ENCODE results near the gene ADORA2A. TPM values are rescaled to one million over a fixed set of nuclear protein-coding genes. Genes with fewer than 3 reads are reported as not detected.

ADORA2A gene
- total and polyA plus RNA-seq, 2 of the 13 experiments (the other 11 are each of a cell fraction or from before 2014, with no cell fraction given), result 3.3 to 5.0 TPM

DNA sequence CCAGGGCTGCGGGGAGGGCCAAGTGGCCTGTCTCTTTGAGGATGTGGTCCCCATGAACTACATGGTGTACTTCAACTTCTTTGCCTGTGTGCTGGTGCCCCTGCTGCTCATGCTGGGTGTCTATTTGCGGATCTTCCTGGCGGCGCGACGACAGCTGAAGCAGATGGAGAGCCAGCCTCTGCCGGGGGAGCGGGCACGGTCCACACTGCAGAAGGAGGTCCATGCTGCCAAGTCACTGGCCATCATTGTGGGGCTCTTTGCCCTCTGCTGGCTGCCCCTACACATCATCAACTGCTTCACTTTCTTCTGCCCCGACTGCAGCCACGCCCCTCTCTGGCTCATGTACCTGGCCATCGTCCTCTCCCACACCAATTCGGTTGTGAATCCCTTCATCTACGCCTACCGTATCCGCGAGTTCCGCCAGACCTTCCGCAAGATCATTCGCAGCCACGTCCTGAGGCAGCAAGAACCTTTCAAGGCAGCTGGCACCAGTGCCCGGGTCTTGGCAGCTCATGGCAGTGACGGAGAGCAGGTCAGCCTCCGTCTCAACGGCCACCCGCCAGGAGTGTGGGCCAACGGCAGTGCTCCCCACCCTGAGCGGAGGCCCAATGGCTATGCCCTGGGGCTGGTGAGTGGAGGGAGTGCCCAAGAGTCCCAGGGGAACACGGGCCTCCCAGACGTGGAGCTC, 13.5 kb downstream of the ADORA2A start (continued):
- no peak for TF ChIP-seq ZNF207 (IDR thresholded peaks at IDR 0.05; ENCODE audit: borderline replicate concordance)
- TF ChIP-seq ZNF468 (CRISPR knock-in tag; IDR thresholded peaks at IDR 0.05), result no peak
- TF ChIP-seq JDP2 (CRISPR knock-in tag; IDR thresholded peaks at IDR 0.05; ENCODE audit: borderline replicate concordance), result no peak
- TF ChIP-seq, protein P1, sequence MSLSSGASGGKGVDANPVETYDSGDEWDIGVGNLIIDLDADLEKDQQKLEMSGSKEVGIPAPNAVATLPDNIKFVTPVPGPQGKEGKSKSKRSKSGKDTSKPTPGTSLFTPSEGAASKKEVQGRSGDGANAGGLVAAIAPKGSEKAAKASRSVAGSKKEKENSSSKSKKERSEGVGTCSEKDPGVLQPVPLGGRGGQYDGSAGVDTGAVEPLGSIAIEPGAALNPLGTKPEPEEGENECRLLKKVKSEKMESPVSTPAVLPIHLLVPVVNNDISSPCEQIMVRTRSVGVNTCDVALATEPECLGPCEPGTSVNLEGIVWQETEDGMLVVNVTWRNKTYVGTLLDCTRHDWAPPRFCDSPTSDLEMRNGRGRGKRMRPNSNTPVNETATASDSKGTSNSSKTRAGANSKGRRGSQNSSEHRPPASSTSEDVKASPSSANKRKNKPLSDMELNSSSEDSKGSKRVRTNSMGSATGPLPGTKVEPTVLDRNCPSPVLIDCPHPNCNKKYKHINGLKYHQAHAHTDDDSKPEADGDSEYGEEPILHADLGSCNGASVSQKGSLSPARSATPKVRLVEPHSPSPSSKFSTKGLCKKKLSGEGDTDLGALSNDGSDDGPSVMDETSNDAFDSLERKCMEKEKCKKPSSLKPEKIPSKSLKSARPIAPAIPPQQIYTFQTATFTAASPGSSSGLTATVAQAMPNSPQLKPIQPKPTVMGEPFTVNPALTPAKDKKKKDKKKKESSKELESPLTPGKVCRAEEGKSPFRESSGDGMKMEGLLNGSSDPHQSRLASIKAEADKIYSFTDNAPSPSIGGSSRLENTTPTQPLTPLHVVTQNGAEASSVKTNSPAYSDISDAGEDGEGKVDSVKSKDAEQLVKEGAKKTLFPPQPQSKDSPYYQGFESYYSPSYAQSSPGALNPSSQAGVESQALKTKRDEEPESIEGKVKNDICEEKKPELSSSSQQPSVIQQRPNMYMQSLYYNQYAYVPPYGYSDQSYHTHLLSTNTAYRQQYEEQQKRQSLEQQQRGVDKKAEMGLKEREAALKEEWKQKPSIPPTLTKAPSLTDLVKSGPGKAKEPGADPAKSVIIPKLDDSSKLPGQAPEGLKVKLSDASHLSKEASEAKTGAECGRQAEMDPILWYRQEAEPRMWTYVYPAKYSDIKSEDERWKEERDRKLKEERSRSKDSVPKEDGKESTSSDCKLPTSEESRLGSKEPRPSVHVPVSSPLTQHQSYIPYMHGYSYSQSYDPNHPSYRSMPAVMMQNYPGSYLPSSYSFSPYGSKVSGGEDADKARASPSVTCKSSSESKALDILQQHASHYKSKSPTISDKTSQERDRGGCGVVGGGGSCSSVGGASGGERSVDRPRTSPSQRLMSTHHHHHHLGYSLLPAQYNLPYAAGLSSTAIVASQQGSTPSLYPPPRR (CRISPR knock-in tag; IDR thresholded peaks at IDR 0.05; ENCODE audit: borderline replicate concordance), result no peak
- TF ChIP-seq, protein P2, sequence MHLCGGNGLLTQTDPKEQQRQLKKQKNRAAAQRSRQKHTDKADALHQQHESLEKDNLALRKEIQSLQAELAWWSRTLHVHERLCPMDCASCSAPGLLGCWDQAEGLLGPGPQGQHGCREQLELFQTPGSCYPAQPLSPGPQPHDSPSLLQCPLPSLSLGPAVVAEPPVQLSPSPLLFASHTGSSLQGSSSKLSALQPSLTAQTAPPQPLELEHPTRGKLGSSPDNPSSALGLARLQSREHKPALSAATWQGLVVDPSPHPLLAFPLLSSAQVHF (CRISPR knock-in tag; IDR thresholded peaks at IDR 0.05), result no peak
- no peak for TF ChIP-seq XBP1 (CRISPR knock-in tag; IDR thresholded peaks at IDR 0.05)
- TF ChIP-seq SUZ12 (IDR thresholded peaks at IDR 0.05; ENCODE audit: low read depth, low read length), result no peak
- TF ChIP-seq, protein P3, sequence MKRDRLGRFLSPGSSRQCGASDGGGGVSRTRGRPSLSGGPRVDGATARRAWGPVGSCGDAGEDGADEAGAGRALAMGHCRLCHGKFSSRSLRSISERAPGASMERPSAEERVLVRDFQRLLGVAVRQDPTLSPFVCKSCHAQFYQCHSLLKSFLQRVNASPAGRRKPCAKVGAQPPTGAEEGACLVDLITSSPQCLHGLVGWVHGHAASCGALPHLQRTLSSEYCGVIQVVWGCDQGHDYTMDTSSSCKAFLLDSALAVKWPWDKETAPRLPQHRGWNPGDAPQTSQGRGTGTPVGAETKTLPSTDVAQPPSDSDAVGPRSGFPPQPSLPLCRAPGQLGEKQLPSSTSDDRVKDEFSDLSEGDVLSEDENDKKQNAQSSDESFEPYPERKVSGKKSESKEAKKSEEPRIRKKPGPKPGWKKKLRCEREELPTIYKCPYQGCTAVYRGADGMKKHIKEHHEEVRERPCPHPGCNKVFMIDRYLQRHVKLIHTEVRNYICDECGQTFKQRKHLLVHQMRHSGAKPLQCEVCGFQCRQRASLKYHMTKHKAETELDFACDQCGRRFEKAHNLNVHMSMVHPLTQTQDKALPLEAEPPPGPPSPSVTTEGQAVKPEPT (CRISPR knock-in tag; IDR thresholded peaks at IDR 0.05; ENCODE audit: low read depth), result no peak
- no peak for TF ChIP-seq RBAK (CRISPR knock-in tag; IDR thresholded peaks at IDR 0.05)

All from HepG2 (cell line).